ENCODE results near the gene CLASP1. TPM values are rescaled to one million over a fixed set of nuclear protein-coding genes. Genes with fewer than 3 reads are reported as not detected.

Gene CLASP1
- total RNA-seq, 1 donor from 2014 or later, result 90.4 TPM

DNA sequence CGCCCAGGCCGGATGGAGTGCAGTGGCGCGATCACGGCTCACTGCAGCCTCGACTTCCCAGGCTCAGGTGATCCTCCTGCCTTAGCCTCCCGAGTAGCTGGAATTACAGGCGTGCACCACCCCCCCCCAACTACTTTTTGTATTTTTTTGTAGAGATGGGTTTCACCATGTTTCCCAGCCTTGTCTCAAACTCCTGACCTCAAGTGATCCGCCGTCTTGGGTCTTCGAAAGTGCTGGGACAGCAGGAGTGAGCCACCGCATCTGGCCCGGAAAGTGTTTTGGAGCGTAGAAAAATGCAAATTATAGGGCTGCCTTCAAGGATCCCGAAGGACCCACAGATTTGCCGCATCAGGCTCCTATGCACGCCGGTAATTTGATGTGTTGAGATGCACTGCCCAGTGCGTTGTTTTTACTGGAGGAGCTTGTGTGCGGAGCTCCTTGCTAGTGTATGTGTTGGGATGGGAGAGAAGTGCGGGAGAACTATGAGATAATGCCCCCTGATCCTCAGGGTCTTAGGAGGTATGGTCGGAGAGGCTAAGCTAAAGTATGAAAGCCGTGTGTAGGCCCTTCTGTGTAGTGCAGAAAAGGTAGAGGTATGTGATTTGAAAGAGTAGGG lies 1.2 kb upstream of the CLASP1 start:
- Histone ChIP-seq H3K36me3 (no peaks in the 10 kb centered on the region), H3K9me3 (no peaks in the 10 kb centered on the region), H3K27me3 (no peaks in the 10 kb centered on the region), H3K4me3 (peak overlapping the region; percentile 85 to 94), H3K4me1 (peaks cover 49% of the 10 kb centered on the region), H3K27ac (peak overlapping the region; percentile 97)
- intact Hi-C loops (cut with DNase I), result no loop called here
- DNase-seq (ENCODE audit: extremely low spot score in 2 of 2), result peak in 1 of 2 donors; percentile 87
- TF ChIP-seq POLR2A (IDR thresholded peaks at IDR 0.05) (no peak), POLR2AphosphoS5 (IDR thresholded peaks at IDR 0.05; ENCODE audit: insufficient read depth in 1 of 2, low read depth in 1 of 2) (no peak)
- TF ChIP-seq, protein P1, sequence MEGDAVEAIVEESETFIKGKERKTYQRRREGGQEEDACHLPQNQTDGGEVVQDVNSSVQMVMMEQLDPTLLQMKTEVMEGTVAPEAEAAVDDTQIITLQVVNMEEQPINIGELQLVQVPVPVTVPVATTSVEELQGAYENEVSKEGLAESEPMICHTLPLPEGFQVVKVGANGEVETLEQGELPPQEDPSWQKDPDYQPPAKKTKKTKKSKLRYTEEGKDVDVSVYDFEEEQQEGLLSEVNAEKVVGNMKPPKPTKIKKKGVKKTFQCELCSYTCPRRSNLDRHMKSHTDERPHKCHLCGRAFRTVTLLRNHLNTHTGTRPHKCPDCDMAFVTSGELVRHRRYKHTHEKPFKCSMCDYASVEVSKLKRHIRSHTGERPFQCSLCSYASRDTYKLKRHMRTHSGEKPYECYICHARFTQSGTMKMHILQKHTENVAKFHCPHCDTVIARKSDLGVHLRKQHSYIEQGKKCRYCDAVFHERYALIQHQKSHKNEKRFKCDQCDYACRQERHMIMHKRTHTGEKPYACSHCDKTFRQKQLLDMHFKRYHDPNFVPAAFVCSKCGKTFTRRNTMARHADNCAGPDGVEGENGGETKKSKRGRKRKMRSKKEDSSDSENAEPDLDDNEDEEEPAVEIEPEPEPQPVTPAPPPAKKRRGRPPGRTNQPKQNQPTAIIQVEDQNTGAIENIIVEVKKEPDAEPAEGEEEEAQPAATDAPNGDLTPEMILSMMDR (IDR thresholded peaks at IDR 0.05), result no peak

DNA sequence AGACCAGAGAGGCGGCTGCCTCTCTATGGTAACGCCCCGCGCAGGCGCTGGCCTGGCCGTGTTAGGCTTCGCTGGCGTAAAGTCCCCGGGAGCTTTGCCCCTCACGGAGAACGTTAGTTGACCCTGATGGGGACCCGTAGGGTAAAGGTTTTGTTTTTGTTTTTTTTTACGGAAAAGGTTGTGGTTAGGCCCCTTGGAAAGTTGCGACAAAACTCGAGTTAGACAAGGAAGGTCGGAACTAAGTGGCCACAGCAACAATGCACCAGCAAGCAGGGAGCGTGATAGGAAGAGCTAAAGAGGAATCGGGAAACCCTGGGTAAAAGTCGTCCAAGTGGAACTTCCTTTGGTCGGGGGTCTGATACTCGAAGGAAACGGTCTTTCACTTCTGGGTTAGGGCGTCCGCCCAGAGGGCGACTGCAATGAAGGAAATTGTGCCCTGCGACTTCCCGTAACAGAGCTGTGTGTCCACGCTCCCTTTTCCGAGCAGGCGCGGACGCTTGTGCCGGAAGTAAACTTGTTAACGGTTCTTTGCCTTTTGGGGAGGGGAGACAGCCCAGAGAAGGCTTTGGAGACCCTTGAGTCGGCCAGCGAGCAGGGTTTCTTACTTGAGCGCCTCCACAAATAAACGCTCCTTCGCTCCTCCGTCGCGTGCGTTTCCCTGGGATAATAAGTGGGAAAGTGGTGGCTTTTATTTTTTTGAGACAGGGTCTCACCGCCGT lies 493 bp upstream of the CLASP1 start:
- DNase-seq (ENCODE audit: extremely low spot score in 2 of 2), result peak in 1 of 2 donors; percentile 97
- intact Hi-C loops (cut with DNase I), result loop anchor here (2.0 kb wide), 1 partner anchor 119 kb away; the partner anchor contains the start of gene RNU4ATAC
- peaks cover 53% of the 10 kb centered on the region for H3K4me1 ChIP-seq

DNA sequence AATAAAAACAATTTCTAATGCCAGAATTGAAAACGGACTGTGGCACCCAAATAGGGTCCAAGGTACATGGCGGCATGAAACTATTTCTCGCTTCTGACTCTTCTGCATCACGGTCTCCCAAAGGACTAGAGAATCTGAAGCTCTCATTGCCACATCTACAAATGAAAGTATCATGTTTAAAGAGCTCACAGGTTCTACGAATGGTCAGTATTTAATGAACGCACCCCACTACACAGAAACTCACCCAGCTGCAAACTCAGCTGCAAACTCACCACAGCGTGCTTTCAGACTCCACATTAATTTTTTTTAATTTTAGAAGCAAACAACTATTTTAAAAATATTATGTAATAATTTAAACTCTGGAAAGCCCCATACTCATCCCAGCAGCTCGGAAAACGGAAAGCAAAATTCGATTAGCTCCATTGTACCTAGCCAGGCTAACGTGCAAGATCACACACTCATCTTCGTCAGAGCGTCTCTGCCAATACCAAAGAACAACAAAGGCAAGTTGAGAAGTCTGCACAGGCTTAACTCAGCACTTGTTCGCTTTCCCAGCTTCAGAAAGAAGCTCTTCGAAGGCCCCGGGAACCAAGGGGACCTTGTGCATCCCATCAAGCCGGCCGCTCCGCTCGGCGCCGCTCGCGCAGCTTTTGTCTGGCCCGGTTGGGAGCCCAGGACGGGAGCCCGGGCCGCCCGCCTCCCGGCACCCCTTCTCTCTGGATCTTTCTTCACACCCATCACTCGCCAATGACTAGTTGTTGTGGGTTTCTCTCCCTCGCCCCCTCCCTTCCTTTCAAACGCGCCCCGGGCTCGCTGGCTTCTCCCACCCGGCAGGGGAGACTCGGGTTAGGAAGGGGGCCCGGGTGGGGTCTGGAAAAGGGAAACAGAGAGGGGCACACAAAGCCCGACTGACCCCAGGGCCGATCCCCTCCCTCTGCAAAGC lies 785 bp downstream of the CLASP1 start:
- Histone ChIP-seq H3K9me3 (no peaks in the 10 kb centered on the region), H3K4me1 (peaks cover 59% of the 10 kb centered on the region), H3K36me3 (no peaks in the 10 kb centered on the region), H3K4me3 (peak overlapping the region; percentile 85 to 94), H3K27me3 (no peaks in the 10 kb centered on the region), H3K27ac (peak overlapping the region; percentile 97)
- intact Hi-C loops (cut with DNase I), result loop anchor here (2.0 kb wide), 1 partner anchor 118 kb away; the partner anchor contains the start of gene RNU4ATAC
- DNase-seq (ENCODE audit: extremely low spot score in 2 of 2), result peak in 1 of 2 donors; percentile 88
- TF ChIP-seq, protein P1 (IDR thresholded peaks at IDR 0.05), result no peak
- no peak for TF ChIP-seq POLR2AphosphoS5 (IDR thresholded peaks at IDR 0.05; ENCODE audit: insufficient read depth in 1 of 2, low read depth in 1 of 2)
- peak in 1 of 2 donors; percentile 18 for TF ChIP-seq POLR2A (IDR thresholded peaks at IDR 0.05)

More for the DNA sequence above, 493 bp upstream of the CLASP1 start:
- Histone ChIP-seq H3K36me3 (no peaks in the 10 kb centered on the region), H3K9me3 (no peaks in the 10 kb centered on the region), H3K27ac (peak overlapping the region; percentile 97), H3K4me3 (peak overlapping the region; percentile 85 to 94), H3K27me3 (no peaks in the 10 kb centered on the region)
- TF ChIP-seq, protein P1 (IDR thresholded peaks at IDR 0.05), result no peak
- peak; percentile 85 to 89 for TF ChIP-seq POLR2AphosphoS5 (IDR thresholded peaks at IDR 0.05; ENCODE audit: insufficient read depth in 1 of 2, low read depth in 1 of 2)

DNA sequence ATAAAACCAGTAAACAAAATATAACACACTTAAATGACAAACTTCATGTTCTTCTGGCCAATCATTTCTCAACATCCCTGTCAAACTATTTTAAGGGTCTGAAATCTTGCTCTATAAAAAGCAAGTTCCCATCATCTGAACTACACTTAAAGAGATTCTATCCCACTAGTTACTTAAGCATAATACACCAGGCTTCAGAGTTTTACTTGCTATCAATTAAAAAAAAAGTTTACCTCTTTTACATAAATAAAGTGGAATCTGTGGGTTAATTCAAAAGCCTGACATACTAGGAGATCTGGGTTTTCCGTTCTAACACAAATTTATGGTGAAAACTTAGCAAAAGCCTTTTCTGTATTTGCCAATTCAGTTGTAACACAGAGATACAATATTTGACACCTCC lies 1.9 kb downstream of the CLASP1 start:
- intact Hi-C loops (cut with DNase I), result no loop called here
- Histone ChIP-seq H3K9me3 (no peaks in the 10 kb centered on the region), H3K4me3 (peak overlapping the region; percentile 85 to 94), H3K4me1 (peaks cover 57% of the 10 kb centered on the region), H3K27me3 (no peaks in the 10 kb centered on the region), H3K27ac (no peak overlapping the region), H3K36me3 (no peaks in the 10 kb centered on the region)
- DNase-seq (ENCODE audit: extremely low spot score in 2 of 2), result no peak
- TF ChIP-seq POLR2AphosphoS5 (IDR thresholded peaks at IDR 0.05; ENCODE audit: insufficient read depth in 1 of 2, low read depth in 1 of 2), result no peak
- TF ChIP-seq POLR2A (IDR thresholded peaks at IDR 0.05), result no peak
- TF ChIP-seq, protein P1 (IDR thresholded peaks at IDR 0.05), result no peak

Data from vagina (tissue), 2 donors.